ENCODE results near the gene PATL2.
"Not testable (repeated sequence)": the region's sequence is repeated elsewhere in the genome, so short reads cannot be mapped to it uniquely, and the experiment has no call there.

Gene PATL2

DNA sequence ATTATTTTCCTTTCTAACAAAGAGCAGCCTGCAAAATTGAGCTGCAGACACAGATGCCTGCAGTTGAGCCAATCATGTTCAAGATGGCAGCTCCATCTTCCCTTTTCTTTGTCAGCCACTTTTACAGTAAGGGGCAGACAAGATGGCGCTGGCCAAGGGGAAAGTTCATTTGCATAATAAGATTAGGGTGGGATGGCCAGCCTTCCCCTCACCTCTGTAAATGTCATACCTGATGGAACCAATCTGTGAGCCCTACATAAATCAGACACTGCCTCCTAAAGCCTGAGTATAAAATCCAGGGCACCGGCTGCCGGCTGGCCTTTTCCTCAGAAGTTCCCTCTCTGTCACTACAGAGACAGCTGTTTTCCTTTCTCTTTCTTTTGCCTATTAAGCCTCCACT lies 15.8 kb downstream of the PATL2 start:
- DNase-seq = peak; percentile 74
- Histone ChIP-seq H3K9me3 (ENCODE audit: severe bottlenecking) (no peaks in the 10 kb centered on the region), H3K36me3 (no peaks in the 10 kb centered on the region), H3K27me3 (ENCODE audit: insufficient read depth, low read depth, severe bottlenecking) (no peaks in the 10 kb centered on the region), H3K4me3 (ENCODE audit: low read depth, low read length) (no peak overlapping the region), H3K27ac (peak overlapping the region; percentile 32; the same call in 1 of the 2 replicates)
- no peak for TF ChIP-seq CTCF (IDR thresholded peaks at IDR 0.05; ENCODE audit: low read depth, low read length)

GRCh38 chr15:44694416-44694815 lies 16.7 kb downstream of the PATL2 start:
- H3K9me3 ChIP-seq (ENCODE audit: severe bottlenecking) = no peaks in the 10 kb centered on the region
- H3K36me3 ChIP-seq = no peaks in the 10 kb centered on the region
- H3K4me3 ChIP-seq (ENCODE audit: low read depth, low read length) = no peak overlapping the region
- no peaks in the 10 kb centered on the region for H3K27me3 ChIP-seq (ENCODE audit: insufficient read depth, low read depth, severe bottlenecking)
- H3K27ac ChIP-seq = no peak overlapping the region
- no peak for TF ChIP-seq CTCF (IDR thresholded peaks at IDR 0.05; ENCODE audit: low read depth, low read length)
- DNase-seq = no peak

DNA sequence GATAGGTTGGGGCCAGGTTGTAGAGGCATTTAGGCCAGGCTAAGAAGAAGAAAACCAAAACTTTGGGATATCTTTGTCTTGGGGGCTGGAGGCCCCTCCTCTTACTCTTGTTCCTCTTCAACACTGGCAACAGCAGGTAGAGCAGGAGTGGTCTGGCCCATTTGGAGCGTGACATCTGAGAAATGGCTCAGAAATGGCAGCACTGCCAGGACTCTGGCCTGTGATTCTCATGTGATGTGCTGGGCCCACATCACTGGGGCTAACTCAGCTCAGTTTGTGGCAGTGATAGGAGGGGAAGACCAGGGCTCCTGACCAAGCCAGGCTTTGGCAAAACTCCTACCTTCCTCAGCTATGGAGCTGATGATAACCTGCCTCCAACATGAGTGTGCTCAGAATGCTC lies 18.5 kb downstream of the PATL2 start:
- Histone ChIP-seq H3K27me3 (ENCODE audit: insufficient read depth, low read depth, severe bottlenecking) (no peaks in the 10 kb centered on the region), H3K9me3 (ENCODE audit: severe bottlenecking) (peaks cover 2% of the 10 kb centered on the region), H3K4me3 (ENCODE audit: low read depth, low read length) (no peak overlapping the region), H3K27ac (no peak overlapping the region), H3K36me3 (no peaks in the 10 kb centered on the region)
- no peak for DNase-seq
- no peak for TF ChIP-seq CTCF (IDR thresholded peaks at IDR 0.05; ENCODE audit: low read depth, low read length)

DNA sequence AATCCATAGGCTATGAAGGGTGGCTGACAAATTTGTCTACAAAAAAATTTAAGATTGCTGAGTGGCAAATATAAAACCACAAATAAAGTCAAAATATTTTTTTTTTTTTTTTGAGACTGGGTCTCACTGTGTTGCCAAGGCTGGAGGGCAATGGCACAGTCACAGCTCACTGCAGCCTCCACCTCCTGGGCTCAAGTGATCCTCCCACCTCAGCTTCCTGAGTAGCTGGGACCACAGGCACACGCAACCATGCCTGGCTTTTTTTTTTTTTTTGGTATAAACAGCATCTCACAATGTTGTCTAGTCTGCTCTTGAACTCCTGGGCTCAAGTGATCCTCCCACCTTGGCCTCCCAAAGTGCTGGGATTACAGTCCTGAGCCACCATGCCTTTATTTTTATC lies 20.9 kb downstream of the PATL2 start:
- H3K4me3 ChIP-seq (ENCODE audit: low read depth, low read length); H3K27me3 ChIP-seq (ENCODE audit: insufficient read depth, low read depth, severe bottlenecking); DNase-seq; H3K27ac ChIP-seq; H3K36me3 ChIP-seq; H3K9me3 ChIP-seq (ENCODE audit: severe bottlenecking): not testable (repeated sequence)

DNA sequence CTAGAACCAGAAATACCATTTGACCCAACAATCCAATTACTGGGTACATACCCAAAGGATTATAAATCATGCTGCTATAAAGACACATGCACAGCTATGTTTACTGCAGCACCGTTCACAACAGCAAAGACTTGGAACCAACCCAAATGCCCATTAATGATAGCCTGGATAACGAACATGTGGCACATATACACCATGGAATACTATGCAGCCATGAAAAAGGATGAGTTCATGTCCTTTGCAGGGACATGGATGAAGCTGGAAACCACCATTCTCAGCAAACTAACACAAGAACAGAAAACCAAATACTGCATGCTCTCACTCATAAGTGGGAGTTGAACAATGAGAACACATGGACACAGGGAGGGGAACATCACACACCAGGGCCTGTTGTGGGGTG lies 21.8 kb downstream of the PATL2 start:
- DNase-seq; H3K4me3 ChIP-seq (ENCODE audit: low read depth, low read length); H3K9me3 ChIP-seq (ENCODE audit: severe bottlenecking); H3K27ac ChIP-seq; H3K27me3 ChIP-seq (ENCODE audit: insufficient read depth, low read depth, severe bottlenecking); H3K36me3 ChIP-seq: not testable (repeated sequence)

- H3K27ac ChIP-seq = peak overlapping the region; percentile 42
- H3K36me3 ChIP-seq; H3K9me3 ChIP-seq (ENCODE audit: severe bottlenecking); H3K27me3 ChIP-seq (ENCODE audit: insufficient read depth, low read depth, severe bottlenecking); H3K4me3 ChIP-seq (ENCODE audit: low read depth, low read length): not testable (repeated sequence)
- peak; percentile 84 for DNase-seq
Observed at GRCh38 chr15:44682809-44683682, 28.1 kb downstream of the PATL2 start.

- TF ChIP-seq CTCF (IDR thresholded peaks at IDR 0.05; ENCODE audit: low read depth, low read length) = no peak
- Histone ChIP-seq H3K9me3 (ENCODE audit: severe bottlenecking) (no peaks in the 10 kb centered on the region), H3K4me3 (ENCODE audit: low read depth, low read length) (no peak overlapping the region), H3K27me3 (ENCODE audit: insufficient read depth, low read depth, severe bottlenecking) (no peaks in the 10 kb centered on the region), H3K36me3 (no peaks in the 10 kb centered on the region), H3K27ac (no peak overlapping the region)
- DNase-seq = no peak
Observed at GRCh38 chr15:44682211-44682610, 28.9 kb downstream of the PATL2 start.
